Kidney (tissue), 14 donors: ENCODE data around the gene EREG. TPM values are rescaled to one million over a fixed set of nuclear protein-coding genes. Genes with fewer than 3 reads are reported as not detected.

ENCODE experiments used
- DNase-seq, 5 donors: peaks; one replicate each; pipeline ENCODE4 v3.0.0-alpha.2; 2013 to 2020
- FAIRE-seq: peaks from 2 replicates; lab custom pipeline; 2012; peaks lifted over from hg19 to GRCh38; lab: Jason Lieb, UNC
- H3K27ac ChIP-seq, 2 donors: one replicate each; pipeline ENCODE4 v1.7.0; 2013; ENCODE audit warnings: low read depth in 2 of 2, low read length in 2 of 2, inconsistent platforms in 1 of 2
- H3K27me3 ChIP-seq: one replicate; pipeline ENCODE4 v1.7.1; 2013; ENCODE audit warnings: low read length, inconsistent platforms; ENCODE audit not compliant: control insufficient read depth, insufficient read depth
- H3K36me3 ChIP-seq, 3 donors: one replicate each; pipeline versions ENCODE4 v1.7.0 to v1.7.1; 2013; ENCODE audit warnings: low read length in 3 of 3, control low read depth in 1 of 3, inconsistent platforms in 1 of 3; ENCODE audit not compliant: insufficient read depth in 3 of 3, control insufficient read depth in 2 of 3
- H3K4me1 ChIP-seq, 3 donors: one replicate each; pipeline versions ENCODE4 v1.7.0 to v1.7.1; 2013; ENCODE audit warnings: low read length in 3 of 3, inconsistent platforms in 1 of 3, low read depth in 1 of 3; ENCODE audit not compliant: control insufficient read depth in 2 of 3, insufficient read depth in 2 of 3
- H3K4me3 ChIP-seq, 3 donors: one replicate each; pipeline versions ENCODE4 v1.7.0 to v1.8.1; 2013; ENCODE audit warnings: low read length in 3 of 3, control low read depth in 1 of 3, inconsistent platforms in 1 of 3
- H3K9ac ChIP-seq, 3 donors: one replicate each; pipeline versions ENCODE4 v1.7.0 to v1.7.1; 2013; ENCODE audit warnings: low read length in 3 of 3, control low read depth in 1 of 3, inconsistent platforms in 1 of 3
- H3K9me3 ChIP-seq, 3 donors: one replicate each; pipeline versions ENCODE4 v1.7.0 to v1.7.1; 2013; ENCODE audit warnings: low read length in 3 of 3, control low read depth in 1 of 3, inconsistent platforms in 1 of 3; ENCODE audit not compliant: control insufficient read depth in 2 of 3, insufficient read depth in 1 of 3
- intact Hi-C: fragments of 100-400 bp; cut with DNase I; formaldehyde crosslinking; loops from one replicate; pipeline ENCODE4 v1.11.1; 2022
- polyA plus RNA-seq: library from polyadenylated mRNA; stranded (reverse); fragments of 350-450 nt; fragmentation: Illumina TruSeq; extraction: RNeasy Lipid Tissue Mini Kit (QIAGEN cat#74804); gene quantifications from one replicate; pipeline ENCODE4 v1.2.3, GENCODE V29; 2014; ENCODE audit warnings: low read depth, low replicate concordance; ENCODE audit not compliant: insufficient read depth
- total RNA-seq: library from RNA; stranded (reverse); fragmentation: NEBNext Ultra II Directional; extraction: Animal tissue kit (Norgen Biotek cat#: 25700); gene quantifications from one replicate; pipeline ENCODE4 v1.2.1, GENCODE V29; 2021
- TF ChIP-seq, protein P1 (sequence below): IDR thresholded peaks from 3 replicates; pipeline ENCODE4 v1.5.1; 2012; ENCODE audit warnings: mild to moderate bottlenecking, moderate library complexity, borderline replicate concordance; ENCODE audit not compliant: insufficient read depth; ENCODE audit errors: extremely low read depth
- donor health status: control.
- donor health status: control.
- donor health status: control.
- donor health status: control.
- donor health status: control.
- donor health status: DM: yes; HTN: yes; CAD: no.
- donor health status: Normal renal cell carcinoma (clear cell type).

The EREG gene
- total and polyA plus RNA-seq, 2 donors from 2014 or later = 0.44 TPM; not detected in 1

DNA sequence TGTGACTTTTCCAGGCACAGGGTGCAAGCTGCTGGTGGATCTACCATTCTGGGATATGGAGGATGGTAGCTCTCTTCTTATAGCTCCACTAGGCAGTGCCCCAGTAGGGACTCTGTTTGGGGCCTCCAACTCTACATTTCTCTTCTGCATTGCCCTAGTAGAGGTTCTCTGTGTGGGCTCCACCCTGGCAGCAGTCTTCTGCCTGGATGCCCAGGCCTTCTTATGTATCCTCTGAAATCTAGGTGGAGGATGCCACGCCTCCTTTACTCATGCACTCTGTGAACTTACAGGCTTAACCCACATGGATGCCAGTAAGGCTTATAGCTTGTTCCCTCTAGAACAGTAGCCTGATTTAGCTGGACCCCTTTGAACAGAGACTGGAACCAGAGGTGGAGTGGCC, 20.9 kb upstream of the EREG start:
- FAIRE-seq (no peak), DNase-seq (no peak)
- H3K4me3 ChIP-seq = no peak overlapping the region
- no peaks in the 10 kb centered on the region for H3K4me1 ChIP-seq
- peaks cover 0 to 8% (median 0%) of the 10 kb centered on the region in 3 donors for H3K9me3 ChIP-seq
- no peaks in the 10 kb centered on the region for H3K27me3 ChIP-seq
- TF ChIP-seq, protein P1, sequence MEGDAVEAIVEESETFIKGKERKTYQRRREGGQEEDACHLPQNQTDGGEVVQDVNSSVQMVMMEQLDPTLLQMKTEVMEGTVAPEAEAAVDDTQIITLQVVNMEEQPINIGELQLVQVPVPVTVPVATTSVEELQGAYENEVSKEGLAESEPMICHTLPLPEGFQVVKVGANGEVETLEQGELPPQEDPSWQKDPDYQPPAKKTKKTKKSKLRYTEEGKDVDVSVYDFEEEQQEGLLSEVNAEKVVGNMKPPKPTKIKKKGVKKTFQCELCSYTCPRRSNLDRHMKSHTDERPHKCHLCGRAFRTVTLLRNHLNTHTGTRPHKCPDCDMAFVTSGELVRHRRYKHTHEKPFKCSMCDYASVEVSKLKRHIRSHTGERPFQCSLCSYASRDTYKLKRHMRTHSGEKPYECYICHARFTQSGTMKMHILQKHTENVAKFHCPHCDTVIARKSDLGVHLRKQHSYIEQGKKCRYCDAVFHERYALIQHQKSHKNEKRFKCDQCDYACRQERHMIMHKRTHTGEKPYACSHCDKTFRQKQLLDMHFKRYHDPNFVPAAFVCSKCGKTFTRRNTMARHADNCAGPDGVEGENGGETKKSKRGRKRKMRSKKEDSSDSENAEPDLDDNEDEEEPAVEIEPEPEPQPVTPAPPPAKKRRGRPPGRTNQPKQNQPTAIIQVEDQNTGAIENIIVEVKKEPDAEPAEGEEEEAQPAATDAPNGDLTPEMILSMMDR = no peak
- no peak overlapping the region for H3K27ac ChIP-seq
- H3K36me3 ChIP-seq = no peaks in the 10 kb centered on the region
- intact Hi-C loops = no loop called here
- H3K9ac ChIP-seq = no peak overlapping the region

DNA sequence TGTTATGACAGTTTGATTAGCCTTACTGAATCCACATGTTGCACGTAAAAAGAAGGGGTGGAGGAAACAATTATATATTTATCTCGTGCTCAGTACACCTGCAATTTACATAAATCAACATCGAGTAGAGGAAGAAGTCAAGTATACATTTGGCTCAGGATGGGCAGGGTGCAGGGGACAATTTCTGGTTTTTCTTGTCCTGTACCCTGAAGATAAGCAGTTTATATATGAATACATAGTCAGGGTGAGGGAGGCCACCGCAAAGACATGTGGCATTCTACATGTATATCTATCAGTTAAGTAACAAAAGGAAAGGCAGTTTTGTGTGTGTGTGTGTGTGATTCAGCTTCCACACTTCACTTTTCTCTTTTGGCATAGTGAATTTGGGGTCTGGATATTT, 11.1 kb upstream of the EREG start:
- Histone ChIP-seq H3K36me3 (no peaks in the 10 kb centered on the region), H3K9ac (no peak overlapping the region), H3K27ac (no peak overlapping the region), H3K4me3 (no peak overlapping the region), H3K9me3 (no peaks in the 10 kb centered on the region), H3K4me1 (no peaks in the 10 kb centered on the region), H3K27me3 (no peaks in the 10 kb centered on the region)
- intact Hi-C loops = no loop called here
- TF ChIP-seq, protein P1 = no peak
- FAIRE-seq (no peak), DNase-seq (no peak)

DNA sequence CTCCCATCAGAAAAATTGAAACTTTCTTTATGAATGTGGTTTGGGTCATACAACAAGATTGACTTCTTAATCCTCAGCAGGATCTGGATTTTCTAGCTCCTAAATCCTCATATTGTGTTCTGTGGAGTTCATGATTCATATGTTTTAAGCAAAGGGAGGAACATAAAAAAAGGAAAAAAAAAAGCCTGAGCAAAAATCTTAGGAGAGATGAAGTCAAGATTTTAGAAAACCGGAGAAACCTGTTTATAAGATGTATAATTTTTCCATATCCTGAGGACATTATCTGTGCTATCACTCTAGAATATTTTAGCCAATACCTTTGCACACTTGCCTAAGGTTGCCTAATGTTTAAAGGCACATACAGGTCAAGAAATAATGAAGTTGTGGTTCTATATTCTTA, 7.0 kb upstream of the EREG start:
- Histone ChIP-seq H3K4me3 (no peak overlapping the region), H3K27ac (no peak overlapping the region), H3K4me1 (no peaks in the 10 kb centered on the region), H3K9me3 (no peaks in the 10 kb centered on the region), H3K9ac (no peak overlapping the region), H3K36me3 (no peaks in the 10 kb centered on the region), H3K27me3 (no peaks in the 10 kb centered on the region)
- intact Hi-C loops = no loop called here
- FAIRE-seq (no peak), DNase-seq (no peak)
- TF ChIP-seq, protein P1 = no peak

DNA sequence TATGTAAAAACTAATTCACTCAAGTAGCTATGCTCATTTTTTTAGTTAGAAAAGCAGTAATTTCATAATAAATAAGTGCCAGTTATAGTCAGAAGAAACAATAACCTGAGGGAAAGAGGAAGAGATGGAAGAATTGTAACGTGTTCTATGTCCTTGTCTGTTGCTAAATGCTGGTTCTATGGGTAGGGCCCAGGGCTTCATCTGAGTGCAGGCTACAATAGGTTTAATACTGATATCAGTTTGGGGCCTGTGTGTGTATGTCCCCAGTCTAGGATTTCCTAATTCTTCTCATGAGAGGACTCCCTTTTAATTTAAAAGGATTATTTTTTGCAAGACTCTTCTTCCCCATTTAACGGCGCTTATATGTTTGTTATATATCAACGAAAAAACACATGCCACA, 3.3 kb upstream of the EREG start:
- no peak for FAIRE-seq

More for the DNA sequence above, 3.3 kb upstream of the EREG start:
- TF ChIP-seq, protein P1 = no peak
- no peaks in the 10 kb centered on the region for H3K36me3 ChIP-seq
- H3K4me3 ChIP-seq = no peak overlapping the region
- no peak overlapping the region for H3K27ac ChIP-seq
- no peaks in the 10 kb centered on the region for H3K4me1 ChIP-seq
- no peaks in the 10 kb centered on the region for H3K27me3 ChIP-seq
- no peak overlapping the region for H3K9ac ChIP-seq
- DNase-seq = no peak
- intact Hi-C loops = loop anchor here (10.0 kb wide), 1 partner anchor 313 kb away; no protein-coding TSS in a partner anchor
- no peaks in the 10 kb centered on the region for H3K9me3 ChIP-seq
